ENCODE results near the gene ECPAS.
"Not testable (repeated sequence)": the region's sequence is repeated elsewhere in the genome, so short reads cannot be mapped to it uniquely, and the experiment has no call there.

GRCh38 chr9:111511581-111511980 is 27.4 kb upstream of the ECPAS start:
- TF ChIP-seq POLR2A (IDR thresholded peaks at IDR 0.05; ENCODE audit: low read length); GATA1 (IDR thresholded peaks at IDR 0.05; ENCODE audit: low read depth, low read length): not testable (repeated sequence)

Data from erythroblast (primary cell).